HFFc6 (cell line): Measurements from ENCODE around the gene ZNF142. TPM values are rescaled to one million over a fixed set of nuclear protein-coding genes. Genes with fewer than 3 reads are reported as not detected.
A peak's percentile ranks its signal among the peaks of the same experiment; 100 is the strongest.
"Not testable (repeated sequence)": the region's sequence is repeated elsewhere in the genome, so short reads cannot be mapped to it uniquely, and the experiment has no call there.

Source experiments
- DNase-seq: peaks from one replicate; pipeline ENCODE4 v3.0.0-alpha.2; 2018
- H3K27ac Mint-ChIP-seq: 2 replicates; pipeline ENCODE4 v1.8.0; 2020; ENCODE audit warnings: mild to moderate bottlenecking, mixed read lengths
- H3K27me3 Mint-ChIP-seq: 2 replicates; pipeline ENCODE4 v1.8.0; 2021; ENCODE audit warnings: mild to moderate bottlenecking, moderate library complexity, mixed read lengths; ENCODE audit not compliant: insufficient read depth
- H3K36me3 Mint-ChIP-seq: 2 replicates; pipeline ENCODE4 v1.8.0; 2021; ENCODE audit warnings: low read depth, mixed read lengths
- H3K4me1 Mint-ChIP-seq: 2 replicates; pipeline ENCODE4 v1.8.0; 2020; ENCODE audit warnings: low read depth, mixed read lengths
- H3K4me3 Mint-ChIP-seq: 2 replicates; pipeline ENCODE4 v1.8.0; 2020; ENCODE audit warnings: mild to moderate bottlenecking, moderate library complexity, mixed read lengths
- H3K9me3 Mint-ChIP-seq: 2 replicates; pipeline ENCODE4 v1.8.0; 2020; ENCODE audit warnings: mild to moderate bottlenecking, mixed read lengths
- CTCF ChIP-seq: fragments of 200-600 bp; sonication (generic); IDR thresholded peaks from 2 replicates; pipeline ENCODE4 v1.5.0; 2021; ENCODE audit warnings: antibody characterized with exemption, mild to moderate bottlenecking
- total RNA-seq, 6 experiments: library from RNA; stranded (reverse); fragmentation: NEBNext Ultra II Directional; extraction: Animal tissue kit (Norgen Biotek cat#: 25700); gene quantifications; 2 replicates in 1 of 6; 3 replicates in 5 of 6; pipeline ENCODE4 v1.2.3, GENCODE V29; 2021

Gene ZNF142
- total RNA-seq, 6 experiments from 2014 or later, result 21.2 to 24.9 (median 23.5) TPM

GRCh38 chr2:218698885-218699284 lies 39.5 kb upstream of the ZNF142 start:
- H3K4me3 Mint-ChIP-seq, result no peak overlapping the region
- H3K9me3 Mint-ChIP-seq, result no peaks in the 10 kb centered on the region
- TF ChIP-seq CTCF, result no peak
- DNase-seq, result no peak
- peaks cover 12% of the 10 kb centered on the region for H3K36me3 Mint-ChIP-seq
- H3K27ac Mint-ChIP-seq, result no peak overlapping the region
- no peaks in the 10 kb centered on the region for H3K27me3 Mint-ChIP-seq
- H3K4me1 Mint-ChIP-seq, result peaks cover 11% of the 10 kb centered on the region; the same call in 1 of the 2 replicates

GRCh38 chr2:218694405-218695145 lies 35.2 kb upstream of the ZNF142 start:
- Mint-ChIP-seq H3K27me3 (no peaks in the 10 kb centered on the region), H3K4me1 (peaks cover 33% of the 10 kb centered on the region), H3K4me3 (no peak overlapping the region), H3K9me3 (no peaks in the 10 kb centered on the region), H3K27ac (0 out of 2 replicates have a peak overlapping the region, but pooled peaks have one; percentile 6), H3K36me3 (peaks cover 15% of the 10 kb centered on the region)
- DNase-seq, result peak; percentile 12
- TF ChIP-seq CTCF, result no peak

- no peak overlapping the region for H3K4me3 Mint-ChIP-seq
- H3K9me3 Mint-ChIP-seq, result no peaks in the 10 kb centered on the region
- DNase-seq, result peak; percentile 65
- H3K36me3 Mint-ChIP-seq, result peaks cover 11% of the 10 kb centered on the region; the same call in 1 of the 2 replicates
- peak overlapping the region; percentile 62 for H3K27ac Mint-ChIP-seq
- no peak for TF ChIP-seq CTCF
- no peaks in the 10 kb centered on the region for H3K27me3 Mint-ChIP-seq
- peaks cover 43% of the 10 kb centered on the region for H3K4me1 Mint-ChIP-seq
Observed at GRCh38 chr2:218691234-218691633, 31.8 kb upstream of the ZNF142 start.

- not testable (repeated sequence) for H3K27me3 Mint-ChIP-seq, H3K4me3 Mint-ChIP-seq, H3K9me3 Mint-ChIP-seq, H3K27ac Mint-ChIP-seq
- peak; percentile 80 for DNase-seq
- Mint-ChIP-seq H3K36me3 (peaks cover 11% of the 10 kb centered on the region; the same call in 1 of the 2 replicates), H3K4me1 (peaks cover 31% of the 10 kb centered on the region)
- peak; percentile 87 for TF ChIP-seq CTCF
Observed at GRCh38 chr2:218687400-218688060, 28.1 kb upstream of the ZNF142 start.

- no peak overlapping the region for H3K4me3 Mint-ChIP-seq
- no peak for TF ChIP-seq CTCF
- peaks cover 20% of the 10 kb centered on the region for H3K4me1 Mint-ChIP-seq
Observed at GRCh38 chr2:218680061-218680460, 20.6 kb upstream of the ZNF142 start.

More at GRCh38 chr2:218680061-218680460, 20.6 kb upstream of the ZNF142 start:
- Mint-ChIP-seq H3K27me3 (no peaks in the 10 kb centered on the region; the same call in none of the 2 replicates), H3K9me3 (no peaks in the 10 kb centered on the region), H3K27ac (no peak overlapping the region), H3K36me3 (peaks cover 21% of the 10 kb centered on the region; the same call in 1 of the 2 replicates)
- DNase-seq, result no peak
